ENCODE results near the gene THSD7A.
"Not testable (repeated sequence)": the region's sequence is repeated elsewhere in the genome, so short reads cannot be mapped to it uniquely, and the experiment has no call there.

The THSD7A gene

GRCh38 chr7:11447106-11447505, 384.9 kb downstream of the THSD7A start:
- DNase-seq: peak; percentile 13

- DNase-seq: not testable (repeated sequence)
Observed at GRCh38 chr7:11443934-11444333, 388.1 kb downstream of the THSD7A start.

GRCh38 chr7:11437994-11438393, 394.0 kb downstream of the THSD7A start:
- DNase-seq: no peak

- no peak for DNase-seq
Observed at GRCh38 chr7:11436773-11437524, 395.0 kb downstream of the THSD7A start.

GRCh38 chr7:11436316-11436715, 395.7 kb downstream of the THSD7A start:
- no peak for DNase-seq

- DNase-seq: no peak
Observed at GRCh38 chr7:11434366-11434765, 397.6 kb downstream of the THSD7A start.

- no peak for DNase-seq
Observed at GRCh38 chr7:11430841-11431240, 401.2 kb downstream of the THSD7A start.

GRCh38 chr7:11430112-11430511, 401.9 kb downstream of the THSD7A start:
- DNase-seq: no peak

GRCh38 chr7:11428877-11429581, 403.0 kb downstream of the THSD7A start:
- DNase-seq: no peak

GRCh38 chr7:11427686-11428273, 404.2 kb downstream of the THSD7A start:
- peak; percentile 83 for DNase-seq

GRCh38 chr7:11424006-11424405, 408.0 kb downstream of the THSD7A start:
- DNase-seq: no peak

GRCh38 chr7:11420049-11420448, 411.9 kb downstream of the THSD7A start:
- DNase-seq: no peak

- DNase-seq: no peak
Observed at GRCh38 chr7:11416641-11417458, 415.1 kb downstream of the THSD7A start.

- DNase-seq: no peak
Observed at GRCh38 chr7:11415101-11415500, 416.9 kb downstream of the THSD7A start.

GRCh38 chr7:11413901-11414300, 418.1 kb downstream of the THSD7A start:
- DNase-seq: no peak

GRCh38 chr7:11412036-11412435, 420.0 kb downstream of the THSD7A start:
- no peak for DNase-seq

- no peak for DNase-seq
Observed at GRCh38 chr7:11410656-11411644, 421.0 kb downstream of the THSD7A start.

- no peak for DNase-seq
Observed at GRCh38 chr7:11404355-11404754, 427.6 kb downstream of the THSD7A start.

GRCh38 chr7:11403781-11404180, 428.2 kb downstream of the THSD7A start:
- DNase-seq: no peak

GRCh38 chr7:11394438-11394837, 437.6 kb downstream of the THSD7A start:
- DNase-seq: no peak

GRCh38 chr7:11379641-11380040, 452.4 kb downstream of the THSD7A start:
- no peak for DNase-seq

GRCh38 chr7:11376529-11376928, 455.5 kb downstream of the THSD7A start:
- DNase-seq: no peak
